Inflammatory macrophage (primary cell): ENCODE measurements around the gene TRH.
"Not testable (repeated sequence)": the region's sequence is repeated elsewhere in the genome, so short reads cannot be mapped to it uniquely, and the experiment has no call there.

ENCODE experiments used
- DNase-seq, 2 donors: peaks; one replicate each; pipeline ENCODE4 v3.0.0-alpha.2; 2020 to 2022

The TRH gene

DNA sequence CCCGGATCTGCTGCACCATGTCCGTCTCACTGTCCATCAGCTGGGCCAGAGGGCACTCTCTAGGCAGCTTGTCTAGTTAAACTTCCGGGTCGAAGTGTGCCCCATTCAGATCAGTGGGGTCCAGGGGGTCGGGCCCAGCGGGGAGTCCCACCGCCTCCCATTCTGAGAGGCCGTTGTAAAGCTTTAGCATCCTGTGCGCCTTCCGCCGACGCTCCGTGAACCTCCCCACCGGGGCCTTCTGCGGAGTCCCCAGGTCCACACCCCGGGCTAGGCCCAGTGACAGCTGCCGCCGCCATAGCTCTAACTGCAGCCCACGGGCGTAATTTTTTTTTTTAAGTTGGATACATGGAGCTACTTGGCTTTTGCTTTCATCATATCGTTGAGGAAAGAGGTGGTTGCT lies 38.7 kb downstream of the TRH start:
- DNase-seq = not testable (repeated sequence)

DNA sequence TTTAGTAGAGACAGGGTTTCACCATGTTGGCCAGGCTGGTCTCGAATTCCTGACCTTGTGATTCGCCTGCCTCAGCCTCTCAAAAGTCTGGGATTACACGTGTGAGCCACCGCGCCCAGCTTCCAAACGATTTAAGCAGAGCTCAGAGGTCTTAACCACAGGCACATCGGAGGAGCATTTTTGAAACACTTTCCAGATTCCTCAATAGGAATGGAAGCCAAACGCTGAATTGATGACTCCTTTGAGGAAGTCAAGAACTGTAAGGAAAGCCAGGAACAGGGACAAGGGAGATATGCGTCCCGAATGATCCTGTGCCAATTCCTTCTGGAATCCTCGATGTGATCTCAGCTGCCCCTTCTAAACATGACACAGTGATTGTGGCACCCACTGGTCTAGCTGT lies 40.0 kb downstream of the TRH start:
- no peak for DNase-seq

DNA sequence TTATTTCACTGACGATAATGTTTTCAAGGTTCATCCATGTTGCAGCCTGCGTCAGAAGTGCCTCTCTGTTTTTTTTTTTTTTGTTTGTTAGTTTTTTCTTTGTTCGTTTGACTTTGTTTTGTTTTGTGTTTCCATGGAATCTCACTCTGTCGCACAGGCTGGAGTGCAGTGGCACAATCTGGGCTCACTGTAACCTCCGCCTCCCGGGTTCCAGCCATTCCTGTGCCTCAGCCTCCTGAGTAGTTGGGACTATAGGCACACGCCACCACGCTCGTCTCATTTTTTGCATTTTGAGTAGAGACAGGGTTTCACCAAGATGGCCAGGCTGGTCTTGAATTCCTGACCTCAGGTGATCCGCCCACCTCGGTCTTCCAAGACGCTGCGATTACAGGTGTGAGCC lies 43.1 kb downstream of the TRH start:
- DNase-seq = not testable (repeated sequence)

DNA sequence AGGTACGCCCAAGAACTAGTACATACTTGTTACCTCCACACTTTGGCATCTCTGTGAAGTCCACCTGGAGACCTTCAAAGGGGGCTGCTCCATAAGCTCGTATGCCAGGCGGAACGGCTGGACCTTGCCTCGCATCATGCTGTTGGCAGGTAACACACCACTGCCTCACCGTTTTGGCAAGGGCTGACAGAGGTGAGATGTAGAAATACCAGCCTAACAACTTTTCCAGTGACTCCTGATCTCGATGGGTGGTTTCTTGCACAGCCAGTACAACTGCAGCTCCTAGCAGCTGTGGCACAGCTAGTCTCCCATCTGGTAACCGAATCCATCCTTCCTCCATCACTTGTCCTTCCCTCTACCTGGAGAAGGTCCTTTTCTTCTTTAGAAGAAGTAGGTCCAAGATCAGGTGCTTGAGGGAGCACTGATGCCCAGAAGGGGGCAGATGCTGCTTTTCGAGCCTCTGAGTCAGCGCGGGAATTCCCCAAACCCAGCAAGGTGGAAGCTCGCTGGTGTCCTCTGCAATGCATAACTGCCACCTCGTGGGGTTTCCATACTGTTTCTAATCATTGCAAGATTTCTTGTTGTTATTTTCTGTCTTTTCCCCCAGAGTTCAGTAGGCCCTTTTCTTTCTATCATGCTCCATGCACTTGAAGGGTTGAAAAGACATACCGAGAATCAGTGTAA lies 51.8 kb downstream of the TRH start:
- DNase-seq = peak in 1 of 2 donors; percentile 9

DNA sequence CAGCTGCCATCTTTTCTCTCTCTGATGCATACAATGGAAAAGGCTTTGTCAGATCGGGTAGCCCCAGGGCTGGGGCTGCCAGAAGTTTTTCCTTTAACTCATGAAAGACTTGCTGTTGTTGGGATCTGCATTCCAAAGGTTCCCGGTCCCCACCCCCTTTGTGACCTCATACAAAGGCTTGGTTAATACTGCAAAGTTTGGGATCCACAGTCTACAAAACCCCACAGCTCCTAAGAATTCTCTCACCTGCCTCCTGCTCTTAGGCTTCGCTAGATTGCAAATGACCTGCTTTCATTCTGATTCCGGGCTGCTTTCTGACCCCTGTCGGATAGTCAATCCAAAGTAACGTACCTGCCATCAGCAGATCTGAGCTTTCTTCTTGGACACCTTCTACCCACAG lies 52.9 kb downstream of the TRH start:
- DNase-seq = not testable (repeated sequence)
